Glutamatergic neuron (in vitro differentiated cells): ENCODE measurements around the gene DCXR. TPM values are rescaled to one million over a fixed set of nuclear protein-coding genes. Genes with fewer than 3 reads are reported as not detected.
A peak's percentile ranks its signal among the peaks of the same experiment; 100 is the strongest.

Experiments
- DNase-seq: peaks from one replicate; pipeline ENCODE4 v3.0.0; 2022
- H3K27ac Mint-ChIP-seq: one replicate; pipeline ENCODE4 v1.8.0; 2020; ENCODE audit warnings: mild to moderate bottlenecking, mixed read lengths, inconsistent platforms; ENCODE audit not compliant: unreplicated experiment
- H3K27me3 Mint-ChIP-seq: one replicate; pipeline ENCODE4 v1.8.0; 2020; ENCODE audit warnings: mild to moderate bottlenecking, moderate library complexity, mixed read lengths, inconsistent platforms; ENCODE audit not compliant: unreplicated experiment
- H3K36me3 Mint-ChIP-seq: one replicate; pipeline ENCODE4 v1.8.0; 2020; ENCODE audit warnings: mild to moderate bottlenecking, mixed read lengths, inconsistent platforms; ENCODE audit not compliant: unreplicated experiment
- H3K4me1 Mint-ChIP-seq: one replicate; pipeline ENCODE4 v1.8.0; 2020; ENCODE audit warnings: mild to moderate bottlenecking, low read depth, mixed read lengths, inconsistent platforms; ENCODE audit not compliant: unreplicated experiment
- H3K4me3 Mint-ChIP-seq: one replicate; pipeline ENCODE4 v1.8.0; 2020; ENCODE audit warnings: mild to moderate bottlenecking, mixed read lengths, inconsistent platforms; ENCODE audit not compliant: unreplicated experiment
- H3K9me3 Mint-ChIP-seq: one replicate; pipeline ENCODE4 v1.8.0; 2020; ENCODE audit warnings: mild to moderate bottlenecking, moderate library complexity, mixed read lengths, inconsistent platforms; ENCODE audit not compliant: unreplicated experiment
- total RNA-seq: library from RNA; stranded (reverse); fragmentation: NEBNext Ultra II Directional; extraction: Animal tissue kit (Norgen Biotek cat#: 25700); gene quantifications from one replicate; pipeline ENCODE4 v1.2.1, GENCODE V29; 2021; ENCODE audit not compliant: unreplicated experiment
- TF ChIP-seq, protein P1 (sequence below): fragments of 200-600 bp; sonication (generic); IDR thresholded peaks from one replicate; pipeline ENCODE4 v1.5.0; 2021; ENCODE audit not compliant: partially characterized antibody, unreplicated experiment

DCXR gene
- total RNA-seq, 1 donor from 2014 or later, result 89.5 TPM

DNA sequence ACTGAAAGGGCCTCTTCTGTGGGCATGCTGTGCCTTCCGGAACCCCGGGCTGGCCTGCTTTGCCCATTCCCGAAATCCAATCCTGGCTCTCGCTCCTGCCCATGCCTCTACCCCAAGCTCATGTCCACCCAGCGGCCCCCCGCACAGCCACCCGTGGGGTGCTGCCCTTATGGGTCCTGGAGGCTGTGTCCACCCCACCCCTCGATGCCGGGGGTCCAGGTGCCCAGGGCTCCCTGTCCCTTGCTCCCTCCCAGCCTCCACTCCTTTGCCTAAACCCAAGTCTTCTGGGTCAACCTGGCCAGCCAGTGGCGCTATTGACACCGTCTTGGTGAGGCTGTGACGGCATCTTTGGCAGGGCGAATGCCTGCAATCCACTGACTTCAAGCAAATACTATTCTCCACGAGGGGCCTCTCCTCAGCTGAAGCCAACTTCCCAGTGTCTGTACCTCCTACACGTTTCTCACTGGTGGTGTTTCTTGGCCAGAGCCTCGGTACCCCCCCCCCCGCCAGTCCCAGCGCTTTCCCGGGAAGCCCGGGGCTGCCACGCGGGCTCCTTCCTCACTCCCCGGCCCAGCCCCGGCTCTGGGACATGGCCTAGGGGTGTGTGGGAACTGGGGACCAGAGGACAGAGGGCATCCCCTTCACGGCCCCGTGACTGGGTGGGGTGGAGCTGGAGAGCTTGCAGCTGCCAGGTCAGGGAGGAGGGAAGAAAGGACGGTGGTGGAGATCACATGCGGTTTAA lies 40.3 kb upstream of the DCXR start:
- peaks cover 5% of the 10 kb centered on the region for H3K27me3 Mint-ChIP-seq
- DNase-seq, result no peak
- TF ChIP-seq, protein P1, sequence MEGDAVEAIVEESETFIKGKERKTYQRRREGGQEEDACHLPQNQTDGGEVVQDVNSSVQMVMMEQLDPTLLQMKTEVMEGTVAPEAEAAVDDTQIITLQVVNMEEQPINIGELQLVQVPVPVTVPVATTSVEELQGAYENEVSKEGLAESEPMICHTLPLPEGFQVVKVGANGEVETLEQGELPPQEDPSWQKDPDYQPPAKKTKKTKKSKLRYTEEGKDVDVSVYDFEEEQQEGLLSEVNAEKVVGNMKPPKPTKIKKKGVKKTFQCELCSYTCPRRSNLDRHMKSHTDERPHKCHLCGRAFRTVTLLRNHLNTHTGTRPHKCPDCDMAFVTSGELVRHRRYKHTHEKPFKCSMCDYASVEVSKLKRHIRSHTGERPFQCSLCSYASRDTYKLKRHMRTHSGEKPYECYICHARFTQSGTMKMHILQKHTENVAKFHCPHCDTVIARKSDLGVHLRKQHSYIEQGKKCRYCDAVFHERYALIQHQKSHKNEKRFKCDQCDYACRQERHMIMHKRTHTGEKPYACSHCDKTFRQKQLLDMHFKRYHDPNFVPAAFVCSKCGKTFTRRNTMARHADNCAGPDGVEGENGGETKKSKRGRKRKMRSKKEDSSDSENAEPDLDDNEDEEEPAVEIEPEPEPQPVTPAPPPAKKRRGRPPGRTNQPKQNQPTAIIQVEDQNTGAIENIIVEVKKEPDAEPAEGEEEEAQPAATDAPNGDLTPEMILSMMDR, result no peak

DNA sequence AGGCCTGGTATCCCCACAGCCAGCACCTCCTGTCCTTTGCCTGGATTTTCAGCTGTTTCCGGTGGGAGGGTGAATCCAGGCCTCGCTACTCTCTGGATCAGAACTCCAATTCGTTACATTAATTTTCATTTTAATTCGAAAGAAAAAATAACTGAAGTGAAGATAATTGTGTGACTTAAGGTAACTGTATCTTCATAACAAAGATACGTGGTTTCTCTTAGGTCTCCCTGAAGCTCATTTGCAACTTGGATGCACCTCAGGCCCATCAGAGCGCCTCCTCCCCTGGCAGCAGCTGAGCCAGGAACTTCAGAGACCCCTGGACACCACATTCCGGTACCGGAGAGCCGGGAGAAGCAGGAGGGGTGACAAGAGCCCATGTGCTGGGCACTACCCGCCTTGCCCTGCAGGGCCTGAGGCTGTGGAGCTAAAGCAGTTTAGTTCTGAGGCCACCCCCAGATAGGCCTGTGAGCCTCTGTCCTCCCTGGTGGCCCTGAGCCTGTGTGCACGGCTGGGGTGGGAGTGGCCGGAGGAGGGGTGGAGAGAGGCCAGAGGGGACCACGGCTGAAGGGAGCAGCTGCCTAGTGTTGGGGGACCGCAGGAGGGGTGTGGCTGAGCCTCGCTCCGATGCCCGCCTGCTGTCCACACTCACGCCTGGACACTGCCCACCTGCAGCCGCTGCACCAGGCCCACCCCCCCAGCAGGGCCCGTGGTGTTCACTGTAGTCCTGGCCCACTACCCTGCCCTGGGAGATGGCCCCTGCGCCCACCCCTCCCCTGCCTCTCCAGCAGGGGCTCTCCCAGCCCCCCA lies 39.5 kb upstream of the DCXR start:
- no peak overlapping the region for H3K27ac Mint-ChIP-seq
- TF ChIP-seq, protein P1, result no peak

More for the DNA sequence above, 40.3 kb upstream of the DCXR start:
- H3K9me3 Mint-ChIP-seq, result peaks cover 8% of the 10 kb centered on the region
- H3K27ac Mint-ChIP-seq, result peak overlapping the region; percentile 62
- H3K36me3 Mint-ChIP-seq, result no peaks in the 10 kb centered on the region
- no peak overlapping the region for H3K4me3 Mint-ChIP-seq
- H3K4me1 Mint-ChIP-seq, result no peaks in the 10 kb centered on the region

DNA sequence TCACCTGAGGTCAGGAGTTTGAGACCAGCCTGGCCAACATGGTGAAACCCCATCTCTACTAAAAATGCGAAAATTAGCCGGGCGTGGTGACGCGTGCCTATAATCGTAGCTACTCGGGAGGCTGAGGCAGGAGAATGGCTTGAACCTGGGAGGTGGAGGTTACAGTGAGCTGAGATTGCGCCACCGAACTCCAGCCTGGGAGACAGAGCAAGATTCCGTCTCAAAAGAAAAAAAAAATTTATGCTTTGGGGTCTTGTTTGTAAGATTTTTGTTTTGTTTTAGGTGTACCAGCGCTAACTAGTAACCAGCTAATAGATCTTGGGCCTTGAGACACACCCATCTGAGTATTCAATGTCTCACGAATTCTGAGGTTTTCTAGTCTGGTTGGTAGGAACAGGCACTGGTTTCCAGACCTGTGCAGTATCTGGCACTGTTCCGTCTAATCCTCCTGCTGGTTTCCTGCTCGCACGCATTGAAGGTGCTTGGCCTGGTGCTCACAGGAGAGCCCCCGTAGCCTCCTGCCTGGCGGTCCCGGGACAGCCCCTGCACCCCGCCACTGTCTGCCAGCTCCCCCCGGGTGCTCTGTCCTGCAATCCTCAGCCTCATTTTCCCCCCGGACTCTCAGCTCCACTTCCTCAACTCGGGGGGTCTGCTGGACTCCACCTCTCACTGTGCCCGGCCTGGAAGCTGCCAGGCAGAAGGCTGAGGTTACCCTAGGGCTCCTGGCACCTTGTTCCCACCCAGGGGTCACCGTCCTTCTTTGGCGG lies 38.7 kb upstream of the DCXR start:
- TF ChIP-seq, protein P1, result no peak
- Mint-ChIP-seq H3K27ac (no peak overlapping the region), H3K4me1 (no peaks in the 10 kb centered on the region), H3K9me3 (peaks cover 8% of the 10 kb centered on the region), H3K27me3 (peaks cover 5% of the 10 kb centered on the region), H3K4me3 (no peak overlapping the region), H3K36me3 (no peaks in the 10 kb centered on the region)
- no peak for DNase-seq

More for the DNA sequence above, 39.5 kb upstream of the DCXR start:
- Mint-ChIP-seq H3K36me3 (no peaks in the 10 kb centered on the region), H3K9me3 (peaks cover 8% of the 10 kb centered on the region), H3K27me3 (peaks cover 5% of the 10 kb centered on the region), H3K4me3 (no peak overlapping the region), H3K4me1 (no peaks in the 10 kb centered on the region)
- DNase-seq, result peak; percentile 55

DNA sequence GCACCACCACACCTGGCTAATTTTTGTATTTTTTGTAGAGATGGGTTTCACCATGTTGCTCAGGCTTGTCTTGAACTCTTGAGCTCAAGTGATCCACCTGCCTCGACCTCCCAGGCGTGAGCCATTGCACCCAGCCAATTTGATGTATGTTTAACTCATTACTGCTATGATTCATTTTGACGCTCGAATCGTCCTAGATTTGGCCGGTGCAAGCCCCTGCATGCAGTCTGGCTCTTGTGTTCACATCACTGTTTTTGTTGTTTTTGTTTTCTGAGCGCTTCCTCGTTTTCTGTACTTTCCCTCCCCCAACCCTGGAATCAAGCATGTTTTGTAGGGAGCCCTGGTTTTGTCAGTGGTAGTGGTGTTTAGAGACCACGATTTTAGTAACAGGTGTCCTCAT lies 35.9 kb upstream of the DCXR start:
- no peak for DNase-seq
- Mint-ChIP-seq H3K4me1 (no peaks in the 10 kb centered on the region), H3K27ac (no peak overlapping the region), H3K27me3 (peaks cover 5% of the 10 kb centered on the region), H3K9me3 (peaks cover 3% of the 10 kb centered on the region), H3K4me3 (no peak overlapping the region), H3K36me3 (no peaks in the 10 kb centered on the region)
- TF ChIP-seq, protein P1, result no peak
